Activated naive CD8-positive, alpha-beta T cell treated with anti-CD3 and anti-CD28 coated beads, Interleukin-2, amount 50 U/mL, for 24 hours (primary cell): ENCODE data around the gene ACTG2.

ENCODE experiments used
- ATAC-seq: fragments of 150-1000 bp; cut with Tn5 transposase; one replicate; pipeline ENCODE4 v1.10.0; 2021
- DNase-seq: peaks from one replicate; pipeline ENCODE4 v3.0.0; 2021
- H3K27ac Mint-ChIP-seq: one replicate; pipeline ENCODE4 v1.8.0; 2021; ENCODE audit warnings: mild to moderate bottlenecking, mixed read lengths
- H3K27me3 Mint-ChIP-seq: one replicate; pipeline ENCODE4 v1.8.0; 2021; ENCODE audit warnings: mixed read lengths
- H3K36me3 Mint-ChIP-seq: one replicate; pipeline ENCODE4 v1.8.0; 2021; ENCODE audit warnings: low read depth, mixed read lengths
- H3K4me1 Mint-ChIP-seq: one replicate; pipeline ENCODE4 v1.8.0; 2021; ENCODE audit warnings: mixed read lengths
- H3K4me3 Mint-ChIP-seq: one replicate; pipeline ENCODE4 v1.8.0; 2021; ENCODE audit warnings: mild to moderate bottlenecking, moderate library complexity, mixed read lengths
- H3K9me3 Mint-ChIP-seq: one replicate; pipeline ENCODE4 v1.8.0; 2021; ENCODE audit warnings: mixed read lengths

The ACTG2 gene

DNA sequence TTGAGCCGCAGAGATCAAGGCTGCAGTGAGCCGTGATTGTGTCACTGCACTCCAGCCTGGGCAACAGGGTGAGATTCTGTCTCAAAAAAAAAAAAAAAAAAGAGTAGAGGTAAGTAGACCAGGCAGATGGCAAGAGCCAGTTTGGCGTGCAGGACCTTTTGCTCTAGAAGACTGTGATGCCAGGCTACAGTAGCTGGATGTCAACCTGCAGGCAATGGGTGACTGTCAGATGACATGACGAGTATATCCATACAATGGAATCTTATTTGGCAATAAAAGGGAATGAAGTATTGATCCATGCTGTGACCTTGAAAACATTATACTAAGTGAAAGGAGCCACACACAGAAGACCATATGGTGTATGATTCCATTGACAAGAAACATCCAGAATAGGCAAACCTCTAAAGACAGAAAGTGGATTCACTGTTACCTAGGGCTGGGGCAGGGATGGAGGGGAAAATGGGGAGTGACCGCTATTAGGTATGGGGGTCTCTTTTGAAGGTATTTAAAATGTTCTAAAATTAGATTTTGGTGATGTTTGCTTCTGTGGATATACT, 22.7 kb downstream of the ACTG2 start:
- Mint-ChIP-seq H3K27me3 (peaks cover 2% of the 10 kb centered on the region), H3K36me3 (no peaks in the 10 kb centered on the region), H3K9me3 (no peaks in the 10 kb centered on the region), H3K4me3 (no peak overlapping the region), H3K27ac (no peak overlapping the region), H3K4me1 (no peaks in the 10 kb centered on the region)
- ATAC-seq: no peak
- no peak for DNase-seq

DNA sequence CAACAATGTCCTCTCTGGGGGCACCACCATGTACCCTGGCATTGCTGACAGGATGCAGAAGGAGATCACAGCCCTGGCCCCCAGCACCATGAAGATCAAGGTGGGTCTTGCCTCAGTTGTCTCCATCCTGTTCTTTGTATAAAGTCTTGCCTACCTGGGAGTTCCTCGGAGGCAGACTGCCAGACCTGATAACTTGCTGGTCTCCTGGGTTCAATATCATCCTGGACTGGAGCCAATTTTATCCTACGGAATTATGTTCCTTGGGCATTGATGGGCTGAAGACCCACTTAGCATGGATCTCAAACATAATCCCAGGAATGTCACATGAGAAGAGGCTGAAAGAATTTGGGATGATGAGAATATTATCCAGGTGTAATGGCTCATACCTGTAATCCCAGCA, 23.9 kb downstream of the ACTG2 start:
- Mint-ChIP-seq H3K9me3 (no peaks in the 10 kb centered on the region), H3K4me1 (no peaks in the 10 kb centered on the region), H3K27me3 (peaks cover 2% of the 10 kb centered on the region), H3K27ac (no peak overlapping the region), H3K4me3 (no peak overlapping the region), H3K36me3 (no peaks in the 10 kb centered on the region)
- no peak for DNase-seq
- no peak for ATAC-seq

DNA sequence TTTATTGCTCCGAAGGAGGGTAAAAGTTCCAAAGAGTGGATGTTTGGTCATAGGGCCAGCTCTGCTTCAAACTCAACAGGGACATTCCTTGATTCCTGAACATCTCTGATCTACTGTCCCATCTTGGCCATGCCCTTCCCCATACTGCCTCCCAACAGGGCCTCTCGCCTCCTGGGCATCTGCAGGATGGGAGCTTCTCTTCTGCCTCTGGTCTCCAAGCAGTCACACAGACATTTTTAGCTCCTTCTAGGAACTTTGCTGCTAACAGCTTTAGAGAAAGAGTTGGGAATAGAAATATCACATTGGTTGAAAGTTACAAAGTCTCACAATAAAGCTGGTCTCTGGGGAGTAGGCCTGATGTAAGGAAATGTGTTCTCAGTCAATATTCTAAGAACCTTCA, 24.5 kb downstream of the ACTG2 start:
- Mint-ChIP-seq H3K9me3 (no peaks in the 10 kb centered on the region), H3K27ac (no peak overlapping the region), H3K27me3 (peaks cover 2% of the 10 kb centered on the region), H3K4me1 (no peaks in the 10 kb centered on the region), H3K4me3 (no peak overlapping the region), H3K36me3 (no peaks in the 10 kb centered on the region)
- ATAC-seq: no peak
- DNase-seq: no peak

DNA sequence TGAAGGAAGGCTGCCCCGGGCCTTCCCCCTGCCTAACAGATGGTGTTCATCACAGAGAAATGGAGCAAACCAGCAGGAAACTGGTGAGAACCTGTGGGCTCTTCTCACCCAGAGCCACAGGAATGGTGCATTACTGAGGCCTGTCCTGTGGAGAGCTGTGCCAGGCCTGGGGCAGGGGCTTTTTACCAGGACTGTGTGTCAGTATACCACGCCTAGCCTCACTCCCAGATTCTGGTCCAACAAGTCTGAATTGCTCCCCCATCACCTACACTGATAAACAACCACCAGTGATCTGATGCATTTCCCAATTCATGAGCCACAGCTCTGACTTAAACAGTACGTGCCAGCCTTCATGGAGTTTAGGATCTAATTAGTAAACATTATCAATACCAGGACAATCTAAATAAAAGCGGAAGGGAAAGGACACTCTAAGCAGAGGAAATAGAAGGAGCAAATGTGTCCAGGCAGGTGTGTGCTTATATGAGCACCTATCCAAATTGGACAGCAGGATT, 24.9 kb downstream of the ACTG2 start:
- no peak for DNase-seq
- H3K27ac Mint-ChIP-seq: no peak overlapping the region
- ATAC-seq: no peak
- H3K4me3 Mint-ChIP-seq: no peak overlapping the region
- H3K36me3 Mint-ChIP-seq: no peaks in the 10 kb centered on the region
- H3K9me3 Mint-ChIP-seq: no peaks in the 10 kb centered on the region
- peaks cover 2% of the 10 kb centered on the region for H3K27me3 Mint-ChIP-seq
- H3K4me1 Mint-ChIP-seq: no peaks in the 10 kb centered on the region

DNA sequence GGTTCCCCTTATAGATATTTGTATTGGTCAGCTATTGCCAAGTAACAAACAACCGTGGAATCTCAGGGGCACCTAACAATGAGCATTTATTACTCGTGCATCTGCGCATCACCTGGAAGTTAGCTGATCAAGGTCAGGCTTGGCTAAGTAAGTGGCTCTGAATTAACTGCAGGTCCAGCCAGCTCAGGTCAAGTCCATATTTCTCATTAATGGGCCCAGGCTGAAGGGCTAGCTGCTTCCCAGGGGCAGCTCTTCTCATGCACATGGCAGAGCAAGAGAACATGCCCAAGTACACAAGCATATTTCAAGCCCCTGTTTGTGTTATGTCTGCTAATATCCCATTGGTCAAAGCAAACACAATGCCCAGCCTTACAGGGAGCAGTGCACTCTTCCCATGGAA, 26.0 kb downstream of the ACTG2 start:
- H3K36me3 Mint-ChIP-seq: no peaks in the 10 kb centered on the region
- H3K9me3 Mint-ChIP-seq: no peaks in the 10 kb centered on the region
- no peak overlapping the region for H3K27ac Mint-ChIP-seq
- peaks cover 2% of the 10 kb centered on the region for H3K27me3 Mint-ChIP-seq
- no peak overlapping the region for H3K4me3 Mint-ChIP-seq
- ATAC-seq (no peak), DNase-seq (no peak)
- no peaks in the 10 kb centered on the region for H3K4me1 Mint-ChIP-seq

DNA sequence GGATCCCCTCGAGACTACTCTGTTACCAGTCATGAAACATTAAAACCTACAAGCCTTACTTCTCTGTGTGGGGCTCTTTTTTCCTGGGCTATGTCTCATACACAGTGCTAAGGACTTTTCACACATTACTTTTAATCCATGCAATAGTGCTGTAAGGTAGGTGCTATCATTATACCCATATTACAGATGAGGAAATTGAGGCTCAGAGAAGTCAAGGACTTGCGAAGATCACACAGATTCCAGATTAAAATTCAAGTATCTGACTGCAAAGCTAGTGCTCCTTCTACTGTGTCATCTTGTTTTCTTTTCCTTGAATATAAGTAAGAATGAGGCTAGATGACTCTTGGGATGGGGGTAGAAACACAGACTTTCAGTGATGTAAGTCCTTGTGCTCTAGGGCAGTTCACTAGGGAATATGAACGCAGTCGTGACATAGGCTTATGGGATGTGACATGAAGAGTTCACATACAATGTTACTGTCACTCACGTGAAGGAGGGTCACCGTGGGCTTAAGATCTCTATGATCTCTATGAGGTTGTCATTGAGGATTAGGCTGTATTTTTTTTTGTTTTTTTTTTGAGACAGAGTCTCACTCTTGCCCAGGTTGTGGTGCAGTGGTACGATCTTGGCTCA, 26.9 kb downstream of the ACTG2 start:
- no peak for DNase-seq
- no peak for ATAC-seq
- H3K27me3 Mint-ChIP-seq: peaks cover 2% of the 10 kb centered on the region
- no peaks in the 10 kb centered on the region for H3K9me3 Mint-ChIP-seq
- no peaks in the 10 kb centered on the region for H3K4me1 Mint-ChIP-seq
- no peak overlapping the region for H3K4me3 Mint-ChIP-seq
- no peak overlapping the region for H3K27ac Mint-ChIP-seq
- no peaks in the 10 kb centered on the region for H3K36me3 Mint-ChIP-seq

DNA sequence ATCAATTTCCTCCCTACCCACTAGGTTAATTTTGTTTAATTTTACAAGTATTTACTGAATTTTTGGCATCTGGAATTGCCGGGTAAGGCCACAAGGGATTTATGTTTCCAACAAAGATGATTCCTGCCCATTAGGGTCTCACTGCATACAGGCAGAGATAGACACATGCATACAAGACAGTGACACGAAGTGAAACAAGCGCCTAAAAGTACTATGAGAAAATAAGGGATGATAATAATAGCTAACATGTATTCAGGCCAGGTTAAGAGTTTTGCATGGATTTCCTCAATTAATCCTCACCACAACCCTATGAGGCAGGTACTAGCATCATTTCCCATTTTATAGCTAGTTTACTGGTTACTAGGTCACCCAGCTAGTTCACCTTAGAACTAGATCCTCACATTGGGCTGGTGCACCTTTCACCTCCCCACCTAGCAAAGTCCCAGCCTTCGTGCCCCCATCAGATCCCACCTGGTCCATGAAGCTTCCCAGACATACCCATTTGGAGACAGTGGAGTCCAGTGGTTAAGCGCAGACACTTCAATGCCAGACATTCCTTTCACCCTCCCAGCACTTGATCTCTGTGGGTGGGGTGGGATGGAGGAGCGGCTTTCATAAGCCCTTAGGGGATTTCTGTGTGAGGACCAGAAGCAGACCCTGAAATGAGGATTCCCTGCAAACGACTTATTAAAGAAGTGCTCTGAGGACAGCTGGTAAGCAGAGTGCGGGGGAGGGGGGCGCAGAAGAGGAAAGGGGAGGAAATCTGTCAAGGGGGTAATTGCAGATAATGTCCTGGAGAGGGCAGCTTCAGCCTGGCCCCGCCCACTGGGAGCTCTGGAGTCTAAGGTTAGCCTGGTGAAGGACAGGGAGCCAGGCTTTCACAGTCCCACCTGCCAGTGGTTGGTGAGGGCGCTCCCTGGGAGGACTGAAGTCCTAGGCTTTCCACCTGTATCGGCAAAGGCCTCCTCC, 28.1 kb downstream of the ACTG2 start:
- ATAC-seq (peak; percentile 52), DNase-seq (peak; percentile 61)
- peaks cover 2% of the 10 kb centered on the region for H3K27me3 Mint-ChIP-seq
- H3K9me3 Mint-ChIP-seq: no peaks in the 10 kb centered on the region
- peaks cover 6% of the 10 kb centered on the region for H3K4me1 Mint-ChIP-seq
- no peak overlapping the region for H3K27ac Mint-ChIP-seq
- no peaks in the 10 kb centered on the region for H3K36me3 Mint-ChIP-seq
- no peak overlapping the region for H3K4me3 Mint-ChIP-seq

DNA sequence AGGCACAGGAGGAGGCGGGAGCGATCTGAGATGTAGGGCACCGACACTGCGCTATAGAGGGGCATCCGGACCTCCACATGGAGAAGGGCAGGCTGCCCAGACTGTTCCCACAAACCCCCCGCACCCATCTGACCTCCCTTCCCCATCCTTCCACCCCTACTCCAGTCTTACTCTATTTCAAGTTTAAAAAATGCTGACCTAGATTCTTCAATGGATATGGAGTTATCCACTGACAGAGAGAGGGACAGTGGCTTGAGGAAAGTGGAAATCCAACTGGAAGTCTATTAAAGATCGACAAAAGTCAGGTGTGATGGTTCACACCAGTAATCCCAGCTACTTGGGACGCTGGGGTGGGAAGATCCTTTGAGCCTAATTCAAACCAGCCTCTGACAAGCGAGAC, 28.8 kb downstream of the ACTG2 start:
- no peak for ATAC-seq

DNA sequence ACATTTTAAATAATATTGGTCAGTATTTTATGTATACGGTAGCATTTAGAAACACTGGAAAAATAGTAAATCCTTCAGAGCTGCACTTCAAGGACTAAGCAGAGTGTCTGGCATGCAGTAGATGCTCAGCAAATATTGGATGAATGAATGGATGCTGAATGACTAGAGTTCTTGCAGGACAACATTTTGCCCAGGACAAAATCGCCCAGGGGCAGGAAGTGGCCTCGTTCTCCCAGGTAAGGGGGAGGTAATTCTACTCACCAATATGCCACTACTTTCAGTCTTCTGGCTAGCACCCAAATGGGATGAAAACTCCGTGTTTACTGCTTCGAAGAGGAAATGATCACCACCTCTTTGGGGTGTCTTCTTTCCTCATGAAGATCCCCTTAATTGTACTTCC, 29.9 kb downstream of the ACTG2 start:
- peaks cover 2% of the 10 kb centered on the region for H3K27me3 Mint-ChIP-seq
- no peaks in the 10 kb centered on the region for H3K36me3 Mint-ChIP-seq
- DNase-seq: no peak
- no peak for ATAC-seq
- no peaks in the 10 kb centered on the region for H3K9me3 Mint-ChIP-seq
- peaks cover 13% of the 10 kb centered on the region for H3K4me1 Mint-ChIP-seq
- H3K27ac Mint-ChIP-seq: no peak overlapping the region
- H3K4me3 Mint-ChIP-seq: no peak overlapping the region

More for the DNA sequence above, 28.8 kb downstream of the ACTG2 start:
- H3K4me1 Mint-ChIP-seq: peaks cover 12% of the 10 kb centered on the region
- H3K4me3 Mint-ChIP-seq: no peak overlapping the region
- no peaks in the 10 kb centered on the region for H3K9me3 Mint-ChIP-seq
- no peak for DNase-seq
- H3K27me3 Mint-ChIP-seq: peaks cover 2% of the 10 kb centered on the region
- no peak overlapping the region for H3K27ac Mint-ChIP-seq
- no peaks in the 10 kb centered on the region for H3K36me3 Mint-ChIP-seq

DNA sequence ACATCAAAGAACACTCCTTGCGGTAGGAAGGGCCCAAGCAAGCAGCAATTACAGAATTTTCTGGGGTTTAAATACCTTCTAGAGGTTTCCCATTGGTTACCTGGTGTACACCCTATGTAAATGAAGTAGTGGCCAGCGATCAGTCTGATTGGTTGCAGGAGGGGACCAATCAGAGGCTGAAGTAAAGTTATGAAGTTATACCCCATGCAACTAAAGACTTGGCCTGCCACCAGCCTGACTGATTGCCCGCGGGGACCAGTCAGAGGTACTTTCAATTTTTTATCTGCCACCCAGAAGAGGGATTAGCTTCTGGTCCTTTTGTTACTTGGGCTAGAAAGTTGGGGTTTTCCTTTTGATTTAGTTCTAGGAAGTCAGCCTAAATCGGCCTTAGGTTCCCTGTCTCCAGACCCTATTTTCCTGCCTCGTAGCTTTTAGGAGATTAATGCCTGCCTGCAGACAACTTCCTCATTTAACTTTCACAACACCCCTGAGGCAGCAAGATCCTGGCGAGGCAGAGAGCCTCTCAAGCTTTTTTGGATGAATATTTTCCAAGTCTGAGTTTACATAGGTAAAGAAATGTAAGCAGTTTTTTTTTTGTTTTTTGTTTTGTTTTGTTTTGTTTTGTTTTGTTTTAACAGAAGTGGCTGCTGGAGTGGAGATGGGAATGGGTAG, 32.4 kb downstream of the ACTG2 start:
- no peak overlapping the region for H3K27ac Mint-ChIP-seq
- no peak for ATAC-seq
- H3K4me1 Mint-ChIP-seq: peaks cover 38% of the 10 kb centered on the region
- no peaks in the 10 kb centered on the region for H3K27me3 Mint-ChIP-seq
- no peak overlapping the region for H3K4me3 Mint-ChIP-seq
- no peak for DNase-seq
- H3K9me3 Mint-ChIP-seq: no peaks in the 10 kb centered on the region
- H3K36me3 Mint-ChIP-seq: peaks cover 6% of the 10 kb centered on the region

DNA sequence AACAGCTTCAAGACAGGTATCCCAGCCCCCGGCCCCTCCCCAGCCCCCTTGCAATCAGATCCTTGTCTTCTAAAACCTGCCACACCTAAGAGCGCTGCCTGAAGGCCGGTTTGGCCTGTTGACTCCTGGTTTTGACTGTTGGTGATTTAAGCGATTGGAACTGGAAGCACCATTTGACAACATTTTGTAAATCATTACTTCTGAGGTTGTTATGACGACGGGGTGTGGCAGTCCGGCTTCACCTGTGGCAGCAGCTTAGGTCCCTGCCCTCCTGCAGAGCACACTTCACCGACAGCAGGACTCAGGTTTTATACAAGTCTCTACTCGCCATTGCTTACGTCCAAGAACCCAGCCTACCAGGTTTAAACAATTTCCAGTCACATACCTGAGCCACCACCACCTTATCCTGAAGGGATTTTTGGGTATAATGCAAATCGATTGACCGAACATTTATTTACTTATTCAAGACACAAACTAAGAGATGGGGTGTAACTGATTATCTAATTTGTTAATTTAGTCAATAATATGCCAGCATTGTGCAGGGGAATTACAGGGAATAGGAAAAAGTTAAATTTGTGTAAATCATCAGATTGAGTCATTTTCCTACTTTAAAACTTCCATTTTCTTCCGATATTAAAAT, 33.2 kb downstream of the ACTG2 start:
- ATAC-seq: no peak
- no peaks in the 10 kb centered on the region for H3K27me3 Mint-ChIP-seq
- peaks cover 45% of the 10 kb centered on the region for H3K4me1 Mint-ChIP-seq

DNA sequence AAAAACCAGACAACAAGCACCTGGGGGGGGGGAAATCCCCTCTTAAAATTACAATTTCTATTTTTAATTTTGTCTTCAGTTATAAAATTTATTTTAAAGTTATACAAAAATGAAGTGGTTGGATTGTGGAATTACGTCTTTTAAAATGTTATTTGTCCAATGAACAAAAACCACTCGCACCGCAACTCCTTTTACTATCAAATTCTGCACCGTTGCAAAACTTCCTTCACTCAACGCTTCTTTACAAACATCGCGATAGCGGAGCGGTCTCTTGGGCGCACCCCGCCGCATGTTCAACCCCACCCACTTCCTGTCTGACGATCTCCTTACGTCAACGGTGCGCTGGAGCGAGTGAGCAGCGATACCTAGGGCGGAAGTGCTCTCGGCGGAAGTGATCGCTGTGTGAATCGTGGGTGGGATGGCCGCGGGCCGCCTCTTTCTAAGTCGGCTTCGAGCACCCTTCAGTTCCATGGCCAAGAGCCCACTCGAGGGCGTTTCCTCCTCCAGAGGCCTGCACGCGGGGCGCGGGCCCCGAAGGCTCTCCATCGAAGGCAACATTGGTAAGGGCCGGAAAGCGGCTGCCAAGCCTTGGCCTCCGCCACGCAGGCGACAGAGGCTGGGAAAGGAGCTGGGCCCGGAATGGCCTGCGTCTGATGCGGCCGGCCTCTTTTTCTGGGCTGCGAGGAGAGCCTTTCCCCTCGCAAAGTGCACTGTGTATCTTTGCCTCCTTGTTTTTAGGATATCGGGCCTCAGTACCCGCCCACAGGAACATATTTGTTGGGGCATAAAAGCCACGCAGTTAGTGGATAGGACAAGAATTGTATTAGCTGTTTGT, 33.9 kb downstream of the ACTG2 start, which contains the start of gene DGUOK:
Gene DGUOK, plus strand, starts transcription at position 388 of the 835 bp plus-strand sequence. Its CDS starts 31 bp downstream, at position 419.
- H3K4me1 Mint-ChIP-seq: peaks cover 52% of the 10 kb centered on the region
- peaks cover 9% of the 10 kb centered on the region for H3K36me3 Mint-ChIP-seq
- H3K9me3 Mint-ChIP-seq: no peaks in the 10 kb centered on the region
- ATAC-seq: peak; percentile 99
- H3K4me3 Mint-ChIP-seq: peak within 1 kb of the TSS; percentile 91
- no peaks in the 10 kb centered on the region for H3K27me3 Mint-ChIP-seq
- peak within 1 kb of the TSS; percentile 93 for H3K27ac Mint-ChIP-seq
- DNase-seq: peak; percentile 95

More for the DNA sequence above, 33.2 kb downstream of the ACTG2 start:
- H3K27ac Mint-ChIP-seq: peak overlapping the region; percentile 93
- no peaks in the 10 kb centered on the region for H3K9me3 Mint-ChIP-seq
- H3K36me3 Mint-ChIP-seq: peaks cover 8% of the 10 kb centered on the region
- no peak for DNase-seq
- peak overlapping the region; percentile 91 for H3K4me3 Mint-ChIP-seq

DNA sequence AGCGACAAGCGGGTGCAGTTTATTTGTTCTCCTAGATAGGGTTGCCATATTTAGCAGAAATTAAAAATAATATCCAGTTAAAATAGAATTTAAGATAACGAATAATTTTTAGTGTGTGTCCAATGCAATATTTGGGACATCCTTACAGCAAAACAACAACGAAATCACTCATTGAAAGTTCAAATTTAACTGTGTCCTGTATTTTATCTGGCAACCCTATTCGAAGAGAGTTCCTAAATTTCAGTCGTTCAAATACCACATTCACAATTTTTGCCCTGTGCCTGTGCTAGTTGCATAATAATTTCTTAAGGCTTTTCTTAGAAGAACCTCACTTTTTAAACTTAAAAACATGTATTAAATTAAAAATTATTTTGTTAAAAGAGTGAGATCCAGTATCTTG, 34.5 kb downstream of the ACTG2 start:
- Mint-ChIP-seq H3K4me1 (peaks cover 59% of the 10 kb centered on the region), H3K4me3 (peak overlapping the region; percentile 91), H3K27ac (peak overlapping the region; percentile 93), H3K27me3 (no peaks in the 10 kb centered on the region), H3K9me3 (no peaks in the 10 kb centered on the region), H3K36me3 (peaks cover 10% of the 10 kb centered on the region)
- ATAC-seq (no peak), DNase-seq (no peak)
